H1 (cell line): ENCODE data around the gene KRTAP10-5. TPM values are rescaled to one million over a fixed set of nuclear protein-coding genes. Genes with fewer than 3 reads are reported as not detected.

Experiments
- CTCF ChIA-PET: fragments of 300-600 bp; sonication (Branson Sonifier 250); formaldehyde crosslinking; loops from one replicate; lab custom pipeline; 2021; ENCODE audit not compliant: partially characterized antibody; lab: Charles Lee
- POLR2A ChIA-PET: fragments of 300-600 bp; sonication (Branson Sonifier 250); formaldehyde crosslinking; loops from one replicate; lab custom pipeline; 2021; ENCODE audit warnings: inconsistent platforms; ENCODE audit not compliant: partially characterized antibody; lab: Charles Lee
- DNase-seq, 2 experiments: peaks; one replicate each; pipeline versions ENCODE4 v3.0.0 to v3.0.0-alpha.2; 2010 to 2022; ENCODE audit warnings: low spot score in 2 of 2, low read depth in 1 of 2, mixed read lengths in 1 of 2
- FAIRE-seq: peaks from 2 replicates; lab custom pipeline; 2011; peaks lifted over from hg19 to GRCh38; lab: Jason Lieb, UNC
- H2AFZ ChIP-seq: 2 replicates; pipeline ENCODE4 v1.8.1; 2012; ENCODE audit warnings: low read length, inconsistent platforms
- H2AK5ac ChIP-seq: 2 replicates; pipeline ENCODE4 v1.6.1; 2013; ENCODE audit warnings: low read depth, low read length
- H2BK120ac ChIP-seq: replicated peaks from 2 replicates; pipeline ENCODE3; 2013; ENCODE audit warnings: low read depth, low read length, inconsistent platforms
- H2BK12ac ChIP-seq: 2 replicates; pipeline ENCODE4 v1.6.1; 2013; ENCODE audit warnings: low read depth, low read length
- H2BK15ac ChIP-seq: 2 replicates; pipeline ENCODE4 v1.6.1; 2013; ENCODE audit warnings: low read length
- H2BK20ac ChIP-seq: 2 replicates; pipeline ENCODE4 v1.6.1; 2013; ENCODE audit warnings: low read length
- H2BK5ac ChIP-seq: 2 replicates; pipeline ENCODE4 v1.6.1; 2013; ENCODE audit warnings: low read depth, low read length
- H3K14ac ChIP-seq: 2 replicates; pipeline ENCODE4 v1.6.1; 2013; ENCODE audit warnings: inconsistent platforms; ENCODE audit not compliant: insufficient read length
- H3K18ac ChIP-seq: 2 replicates; pipeline ENCODE4 v1.6.1; 2013; ENCODE audit warnings: low read length; ENCODE audit errors: extremely low read depth
- H3K23ac ChIP-seq: 2 replicates; pipeline ENCODE4 v1.6.1; 2013; ENCODE audit warnings: inconsistent platforms; ENCODE audit not compliant: insufficient read length
- H3K23me2 ChIP-seq: 2 replicates; pipeline ENCODE4 v1.6.1; 2013; ENCODE audit warnings: low read depth, low read length
- H3K27ac ChIP-seq: 2 replicates; pipeline ENCODE4 v1.6.1; 2011; ENCODE audit warnings: low read depth, low read length, inconsistent platforms
- H3K27me3 ChIP-seq, 4 experiments: replicated peaks in 1 of 4; 1 replicate in 1 of 4; 2 replicates in 3 of 4; pipeline versions ENCODE4 v1.6.1 to v1.8.1; 2011 to 2013; ENCODE audit warnings: low read length in 3 of 4, mild to moderate bottlenecking in 3 of 4, inconsistent platforms in 2 of 4, mixed read lengths in 2 of 4, moderate library complexity in 1 of 4; ENCODE audit not compliant: control insufficient read depth in 3 of 4, insufficient read depth in 3 of 4; ENCODE audit errors: extremely low read depth in 1 of 4
- H3K36me3 ChIP-seq, 4 experiments: 2 replicates each; pipeline versions ENCODE4 v1.6.1 to v1.8.1; 2011 to 2013; ENCODE audit warnings: mild to moderate bottlenecking in 4 of 4, low read length in 3 of 4, moderate library complexity in 2 of 4, control low read depth in 1 of 4, inconsistent platforms in 1 of 4; ENCODE audit not compliant: insufficient read depth in 4 of 4, control insufficient read depth in 2 of 4
- H3K4ac ChIP-seq: replicated peaks from 2 replicates; pipeline ENCODE3; 2013; ENCODE audit warnings: low read length, low read depth, mixed read lengths, inconsistent platforms; ENCODE audit not compliant: insufficient read length
- H3K4me1 ChIP-seq, 4 experiments: replicated peaks in 1 of 4; 1 replicate in 1 of 4; 2 replicates in 3 of 4; pipeline versions ENCODE4 v1.6.1 to v1.8.1; 2011 to 2013; ENCODE audit warnings: low read length in 3 of 4, inconsistent platforms in 2 of 4, mixed read lengths in 1 of 4; ENCODE audit not compliant: insufficient read depth in 4 of 4, control insufficient read depth in 3 of 4
- H3K4me2 ChIP-seq, 2 experiments: 2 replicates each; pipeline versions ENCODE4 v1.6.1 to v1.8.1; 2011 to 2013; ENCODE audit warnings: low read depth in 2 of 2, low read length in 2 of 2, control low read depth in 1 of 2, inconsistent platforms in 1 of 2, mild to moderate bottlenecking in 1 of 2; ENCODE audit not compliant: insufficient read depth in 1 of 2
- H3K4me3 ChIP-seq, 4 experiments: fragments of 200-600, 300-600 bp in 1 of 4; sonication (generic), shearing (Covaris generic), sonication (Bioruptor Twin) in 1 of 4; 2 replicates each; pipeline versions ENCODE4 v1.5.1 to v1.8.1; 2011 to 2016; ENCODE audit warnings: low read length in 4 of 4, low read depth in 3 of 4, control low read depth in 2 of 4, inconsistent platforms in 2 of 4, mild to moderate bottlenecking in 2 of 4, mixed read lengths in 1 of 4, moderate library complexity in 1 of 4; ENCODE audit not compliant: insufficient read depth in 2 of 4; ENCODE audit errors: extremely low read depth in 1 of 4
- H3K56ac ChIP-seq: replicated peaks from 2 replicates; pipeline ENCODE3; 2013; ENCODE audit warnings: low read depth, mild to moderate bottlenecking, mixed read lengths, low read length, inconsistent platforms; ENCODE audit not compliant: insufficient read length
- H3K79me1 ChIP-seq: 2 replicates; pipeline ENCODE4 v1.6.1; 2013; ENCODE audit warnings: low read depth, low read length, control low read depth
- H3K79me2 ChIP-seq, 2 experiments: 2 replicates each; pipeline versions ENCODE4 v1.6.1 to v1.8.1; 2012 to 2013; ENCODE audit warnings: low read length in 2 of 2, mild to moderate bottlenecking in 2 of 2, inconsistent platforms in 1 of 2; ENCODE audit not compliant: insufficient read depth in 2 of 2, control insufficient read depth in 1 of 2
- H3K9ac ChIP-seq, 4 experiments: replicated peaks in 1 of 4; 1 replicate in 1 of 4; 2 replicates in 3 of 4; pipeline versions ENCODE4 v1.6.1 to v1.8.1; 2011 to 2013; ENCODE audit warnings: low read depth in 3 of 4, low read length in 3 of 4, control low read depth in 2 of 4, mild to moderate bottlenecking in 2 of 4, moderate library complexity in 2 of 4, inconsistent platforms in 1 of 4; ENCODE audit errors: extremely low read depth in 1 of 4
- H3K9me3 ChIP-seq, 2 experiments: 2 replicates each; pipeline versions ENCODE4 v1.6.1 to v1.8.1; 2012 to 2013; ENCODE audit warnings: mild to moderate bottlenecking in 2 of 2, moderate library complexity in 2 of 2, control low read depth in 1 of 2, inconsistent platforms in 1 of 2, low read depth in 1 of 2, low read length in 1 of 2, mixed read lengths in 1 of 2; ENCODE audit not compliant: insufficient read depth in 2 of 2
- H4K20me1 ChIP-seq, 2 experiments: replicated peaks in 1 of 2; 2 replicates each; pipeline versions ENCODE3 to v1.8.1; 2011 to 2013; ENCODE audit warnings: inconsistent platforms in 2 of 2, low read length in 2 of 2, mild to moderate bottlenecking in 1 of 2; ENCODE audit not compliant: insufficient read depth in 2 of 2, control insufficient read depth in 1 of 2
- H4K5ac ChIP-seq: 2 replicates; pipeline ENCODE4 v1.6.1; 2013; ENCODE audit warnings: low read length, low read depth, mixed read lengths, inconsistent platforms; ENCODE audit not compliant: insufficient read length
- H4K8ac ChIP-seq: 2 replicates; pipeline ENCODE4 v1.8.0; 2013; ENCODE audit warnings: mild to moderate bottlenecking, moderate library complexity, low read length, inconsistent platforms; ENCODE audit not compliant: insufficient read depth; ENCODE audit errors: extremely low read depth
- H4K91ac ChIP-seq: replicated peaks from 2 replicates; pipeline ENCODE3; 2013; ENCODE audit warnings: low read length, mixed read lengths, inconsistent platforms; ENCODE audit not compliant: insufficient read length
- CTBP2 ChIP-seq: IDR thresholded peaks from 2 replicates; pipeline ENCODE4 v1.7.0; 2011; ENCODE audit warnings: borderline replicate concordance, mild to moderate bottlenecking, moderate library complexity, mixed read lengths, low read length; ENCODE audit not compliant: insufficient read depth, insufficient read length
- CTCF ChIP-seq, 3 experiments: IDR thresholded peaks; 1 replicate in 2 of 3; 2 replicates in 1 of 3; pipeline versions ENCODE4 v1.5.1 to v1.6.1; 2011; ENCODE audit warnings: low read length in 3 of 3, mild to moderate bottlenecking in 3 of 3, inconsistent platforms in 2 of 3, low read depth in 1 of 3, moderate library complexity in 1 of 3; ENCODE audit not compliant: insufficient read depth in 1 of 3; ENCODE audit errors: control extremely low read depth in 1 of 3
- JUND ChIP-seq: IDR thresholded peaks from 2 replicates; pipeline ENCODE4 v1.6.1; 2011; ENCODE audit warnings: mild to moderate bottlenecking, improper control_type of control experiment, low read length
- KDM1A ChIP-seq: fragments of 200-600, 300-600 bp; sonication (generic); IDR thresholded peaks from 2 replicates; pipeline ENCODE4 v1.7.1; 2016; ENCODE audit warnings: mild to moderate bottlenecking, low read length, borderline replicate concordance
- SUZ12 ChIP-seq: fragments of 200-600 bp; sonication (generic); IDR thresholded peaks from 2 replicates; pipeline ENCODE4 v1.6.1; 2012; ENCODE audit warnings: mild to moderate bottlenecking, inconsistent platforms, low read length, moderate library complexity, mixed read lengths
- ZNF274 ChIP-seq: IDR thresholded peaks from 2 replicates; pipeline ENCODE4 v1.7.0; 2012; ENCODE audit warnings: low read length, borderline replicate concordance; ENCODE audit errors: extremely low read depth
- WGBS, 2 experiments: shearing (Covaris generic) in 1 of 2; methylation state at CpG; one replicate each; pipeline versions ENCODE4 v1.1.6 to v1.1.7; 2013 to 2015; ENCODE audit warnings: low lambda C conversion rate in 2 of 2, mixed read lengths in 2 of 2, inconsistent platforms in 1 of 2, low coverage in 1 of 2, missing lambda C conversion rate in 1 of 2; ENCODE audit not compliant: insufficient replicate concordance in 2 of 2, insufficient coverage in 1 of 2, insufficient read length in 1 of 2; ENCODE audit errors: extremely low coverage in 1 of 2, missing lambda C conversion rate in 1 of 2; 5-methylcytosine and 5-hydroxymethylcytosine counted together
- polyA plus RNA-seq, 7 experiments: library from polyadenylated mRNA; depleted of rRNA in 3 of 7; stranded (reverse) in 5 of 7; unstranded in 2 of 7; fragments of >200 nt in 5 of 7; fragments of 200-250 nt in 2 of 7; gene quantifications; 1 replicate in 5 of 7; 2 replicates in 1 of 7; 4 replicates in 1 of 7; pipeline versions ENCODE4 v1.2.1 to v1.2.3, GENCODE V29; 2011 to 2013; ENCODE audit warnings: missing spikeins in 2 of 7, mixed read lengths in 2 of 7
- total RNA-seq: library from RNA; stranded (reverse); fragmentation: NEBNext Ultra II Directional; extraction: Animal tissue kit (Norgen Biotek cat#: 25700); gene quantifications from 2 replicates; pipeline ENCODE4 v1.2.1, GENCODE V29; 2021

KRTAP10-5 gene
- total and polyA plus RNA-seq, 2 of the 8 experiments (the other 6 are each of a cell fraction or from before 2014, with no cell fraction given): 0.09 TPM; not detected in 1

GRCh38 chr21:44574457-44575306, 5.7 kb downstream of the KRTAP10-5 start:
- Histone ChIP-seq H3K4ac (no peak overlapping the region), H2BK12ac (0 out of 2 replicates have a peak overlapping the region, but pooled peaks have one; percentile 17), H3K27me3 (no peaks in the 10 kb centered on the region; a peak in 1 of 7 replicates), H4K8ac (no peak overlapping the region), H3K36me3 (no peaks in the 10 kb centered on the region), H3K9me3 (peaks cover 13% of the 10 kb centered on the region in 2 experiments; a peak in 3 of 4 replicates), H2AK5ac (no peak overlapping the region), H2AFZ (no peak overlapping the region), H3K14ac (no peak overlapping the region), H3K56ac (no peak overlapping the region), H4K5ac (no peak overlapping the region), H3K4me1 (peaks cover 0 to 8% (median 0%) of the 10 kb centered on the region in 4 experiments; a peak in 1 of 7 replicates), H3K9ac (no peak overlapping the region), H3K4me2 (no peak overlapping the region; a peak in 1 of 4 replicates), H3K79me2 (no peaks in the 10 kb centered on the region), H2BK20ac (peak overlapping the region; percentile 48; the same call in 1 of the 2 replicates), H2BK5ac (no peak overlapping the region), H2BK120ac (no peak overlapping the region), H3K18ac (no peak overlapping the region), H3K79me1 (no peaks in the 10 kb centered on the region), H2BK15ac (no peak overlapping the region), H4K20me1 (no peaks in the 10 kb centered on the region), H3K27ac (no peak overlapping the region), H3K23ac (no peak overlapping the region), H4K91ac (no peak overlapping the region), H3K23me2 (no peaks in the 10 kb centered on the region; the same call in 1 of the 2 replicates), H3K4me3 (no peak overlapping the region)
- FAIRE-seq: no peak
- DNase-seq: peak in 1 of 2 experiments; percentile 52
- ChIA-PET POLR2A (interaction anchor here (0.6 to 0.9 kb wide), 2 partner anchors 14 to 449 kb away, joined by 3 read pairs; no protein-coding TSS in a partner anchor), CTCF (interaction anchor here (0.7 to 1.4 kb wide), 7 partner anchors 9 to 231 kb away, joined by 3 to 6 read pairs (median 4); no protein-coding TSS in a partner anchor)
- 76% methylated on average over 21 of the region's 21 CpGs; no CpG with 5 or more reads in 1 of the 2 experiments for WGBS, 2 experiments
- no peak for TF ChIP-seq SUZ12
- TF ChIP-seq CTBP2: no peak
- TF ChIP-seq ZNF274: no peak
- peak; percentile 53; the same call in 1 of the 2 replicates for TF ChIP-seq KDM1A
- no peak for TF ChIP-seq JUND
- TF ChIP-seq CTCF (IDR thresholded peaks at IDR 0.05; ENCODE audit: control extremely low read depth in 1 of 3, insufficient read depth in 1 of 3, low read depth in 1 of 3, low read length in 3 of 3): peak; percentile 3 to 7 (median 5); a peak in 3 of 4 replicates
